H1 (cell line): ENCODE measurements around the gene GRAMD1B. TPM values are rescaled to one million over a fixed set of nuclear protein-coding genes. Genes with fewer than 3 reads are reported as not detected.

Experiments used
- CTCF ChIA-PET: fragments of 300-600 bp; sonication (Branson Sonifier 250); formaldehyde crosslinking; loops from one replicate; lab custom pipeline; 2021; ENCODE audit not compliant: partially characterized antibody; lab: Charles Lee
- POLR2A ChIA-PET: fragments of 300-600 bp; sonication (Branson Sonifier 250); formaldehyde crosslinking; loops from one replicate; lab custom pipeline; 2021; ENCODE audit warnings: inconsistent platforms; ENCODE audit not compliant: partially characterized antibody; lab: Charles Lee
- DNase-seq, 2 experiments: peaks; one replicate each; pipeline versions ENCODE4 v3.0.0 to v3.0.0-alpha.2; 2010 to 2022; ENCODE audit warnings: low spot score in 2 of 2, low read depth in 1 of 2, mixed read lengths in 1 of 2
- FAIRE-seq: peaks from 2 replicates; lab custom pipeline; 2011; peaks lifted over from hg19 to GRCh38; lab: Jason Lieb, UNC
- H2AFZ ChIP-seq: 2 replicates; pipeline ENCODE4 v1.8.1; 2012; ENCODE audit warnings: low read length, inconsistent platforms
- H2AK5ac ChIP-seq: 2 replicates; pipeline ENCODE4 v1.6.1; 2013; ENCODE audit warnings: low read depth, low read length
- H2BK120ac ChIP-seq: replicated peaks from 2 replicates; pipeline ENCODE3; 2013; ENCODE audit warnings: low read depth, low read length, inconsistent platforms
- H2BK12ac ChIP-seq: 2 replicates; pipeline ENCODE4 v1.6.1; 2013; ENCODE audit warnings: low read depth, low read length
- H2BK15ac ChIP-seq: 2 replicates; pipeline ENCODE4 v1.6.1; 2013; ENCODE audit warnings: low read length
- H2BK20ac ChIP-seq: 2 replicates; pipeline ENCODE4 v1.6.1; 2013; ENCODE audit warnings: low read length
- H2BK5ac ChIP-seq: 2 replicates; pipeline ENCODE4 v1.6.1; 2013; ENCODE audit warnings: low read depth, low read length
- H3K14ac ChIP-seq: 2 replicates; pipeline ENCODE4 v1.6.1; 2013; ENCODE audit warnings: inconsistent platforms; ENCODE audit not compliant: insufficient read length
- H3K18ac ChIP-seq: 2 replicates; pipeline ENCODE4 v1.6.1; 2013; ENCODE audit warnings: low read length; ENCODE audit errors: extremely low read depth
- H3K23ac ChIP-seq: 2 replicates; pipeline ENCODE4 v1.6.1; 2013; ENCODE audit warnings: inconsistent platforms; ENCODE audit not compliant: insufficient read length
- H3K23me2 ChIP-seq: 2 replicates; pipeline ENCODE4 v1.6.1; 2013; ENCODE audit warnings: low read depth, low read length
- H3K27ac ChIP-seq: 2 replicates; pipeline ENCODE4 v1.6.1; 2011; ENCODE audit warnings: low read depth, low read length, inconsistent platforms
- H3K27me3 ChIP-seq, 4 experiments: replicated peaks in 1 of 4; 1 replicate in 1 of 4; 2 replicates in 3 of 4; pipeline versions ENCODE4 v1.6.1 to v1.8.1; 2011 to 2013; ENCODE audit warnings: low read length in 3 of 4, mild to moderate bottlenecking in 3 of 4, inconsistent platforms in 2 of 4, mixed read lengths in 2 of 4, moderate library complexity in 1 of 4; ENCODE audit not compliant: control insufficient read depth in 3 of 4, insufficient read depth in 3 of 4; ENCODE audit errors: extremely low read depth in 1 of 4
- H3K36me3 ChIP-seq, 4 experiments: 2 replicates each; pipeline versions ENCODE4 v1.6.1 to v1.8.1; 2011 to 2013; ENCODE audit warnings: mild to moderate bottlenecking in 4 of 4, low read length in 3 of 4, moderate library complexity in 2 of 4, control low read depth in 1 of 4, inconsistent platforms in 1 of 4; ENCODE audit not compliant: insufficient read depth in 4 of 4, control insufficient read depth in 2 of 4
- H3K4ac ChIP-seq: replicated peaks from 2 replicates; pipeline ENCODE3; 2013; ENCODE audit warnings: low read length, low read depth, mixed read lengths, inconsistent platforms; ENCODE audit not compliant: insufficient read length
- H3K4me1 ChIP-seq, 4 experiments: replicated peaks in 1 of 4; 1 replicate in 1 of 4; 2 replicates in 3 of 4; pipeline versions ENCODE4 v1.6.1 to v1.8.1; 2011 to 2013; ENCODE audit warnings: low read length in 3 of 4, inconsistent platforms in 2 of 4, mixed read lengths in 1 of 4; ENCODE audit not compliant: insufficient read depth in 4 of 4, control insufficient read depth in 3 of 4
- H3K4me2 ChIP-seq, 2 experiments: 2 replicates each; pipeline versions ENCODE4 v1.6.1 to v1.8.1; 2011 to 2013; ENCODE audit warnings: low read depth in 2 of 2, low read length in 2 of 2, control low read depth in 1 of 2, inconsistent platforms in 1 of 2, mild to moderate bottlenecking in 1 of 2; ENCODE audit not compliant: insufficient read depth in 1 of 2
- H3K4me3 ChIP-seq, 4 experiments: fragments of 200-600, 300-600 bp in 1 of 4; sonication (generic), shearing (Covaris generic), sonication (Bioruptor Twin) in 1 of 4; 2 replicates each; pipeline versions ENCODE4 v1.5.1 to v1.8.1; 2011 to 2016; ENCODE audit warnings: low read length in 4 of 4, low read depth in 3 of 4, control low read depth in 2 of 4, inconsistent platforms in 2 of 4, mild to moderate bottlenecking in 2 of 4, mixed read lengths in 1 of 4, moderate library complexity in 1 of 4; ENCODE audit not compliant: insufficient read depth in 2 of 4; ENCODE audit errors: extremely low read depth in 1 of 4
- H3K56ac ChIP-seq: replicated peaks from 2 replicates; pipeline ENCODE3; 2013; ENCODE audit warnings: low read depth, mild to moderate bottlenecking, mixed read lengths, low read length, inconsistent platforms; ENCODE audit not compliant: insufficient read length
- H3K79me1 ChIP-seq: 2 replicates; pipeline ENCODE4 v1.6.1; 2013; ENCODE audit warnings: low read depth, low read length, control low read depth
- H3K79me2 ChIP-seq, 2 experiments: 2 replicates each; pipeline versions ENCODE4 v1.6.1 to v1.8.1; 2012 to 2013; ENCODE audit warnings: low read length in 2 of 2, mild to moderate bottlenecking in 2 of 2, inconsistent platforms in 1 of 2; ENCODE audit not compliant: insufficient read depth in 2 of 2, control insufficient read depth in 1 of 2
- H3K9ac ChIP-seq, 4 experiments: replicated peaks in 1 of 4; 1 replicate in 1 of 4; 2 replicates in 3 of 4; pipeline versions ENCODE4 v1.6.1 to v1.8.1; 2011 to 2013; ENCODE audit warnings: low read depth in 3 of 4, low read length in 3 of 4, control low read depth in 2 of 4, mild to moderate bottlenecking in 2 of 4, moderate library complexity in 2 of 4, inconsistent platforms in 1 of 4; ENCODE audit errors: extremely low read depth in 1 of 4
- H3K9me3 ChIP-seq, 2 experiments: 2 replicates each; pipeline versions ENCODE4 v1.6.1 to v1.8.1; 2012 to 2013; ENCODE audit warnings: mild to moderate bottlenecking in 2 of 2, moderate library complexity in 2 of 2, control low read depth in 1 of 2, inconsistent platforms in 1 of 2, low read depth in 1 of 2, low read length in 1 of 2, mixed read lengths in 1 of 2; ENCODE audit not compliant: insufficient read depth in 2 of 2
- H4K20me1 ChIP-seq, 2 experiments: replicated peaks in 1 of 2; 2 replicates each; pipeline versions ENCODE3 to v1.8.1; 2011 to 2013; ENCODE audit warnings: inconsistent platforms in 2 of 2, low read length in 2 of 2, mild to moderate bottlenecking in 1 of 2; ENCODE audit not compliant: insufficient read depth in 2 of 2, control insufficient read depth in 1 of 2
- H4K5ac ChIP-seq: 2 replicates; pipeline ENCODE4 v1.6.1; 2013; ENCODE audit warnings: low read length, low read depth, mixed read lengths, inconsistent platforms; ENCODE audit not compliant: insufficient read length
- H4K8ac ChIP-seq: 2 replicates; pipeline ENCODE4 v1.8.0; 2013; ENCODE audit warnings: mild to moderate bottlenecking, moderate library complexity, low read length, inconsistent platforms; ENCODE audit not compliant: insufficient read depth; ENCODE audit errors: extremely low read depth
- H4K91ac ChIP-seq: replicated peaks from 2 replicates; pipeline ENCODE3; 2013; ENCODE audit warnings: low read length, mixed read lengths, inconsistent platforms; ENCODE audit not compliant: insufficient read length
- TBP ChIP-seq: IDR thresholded peaks from 2 replicates; pipeline ENCODE4 v1.6.1; 2011; ENCODE audit warnings: low read depth, low read length, improper control_type of control experiment
- TCF12 ChIP-seq: IDR thresholded peaks from 2 replicates; pipeline ENCODE4 v1.6.1; 2011; ENCODE audit warnings: low read depth, mild to moderate bottlenecking, low read length
- ZNF274 ChIP-seq: IDR thresholded peaks from 2 replicates; pipeline ENCODE4 v1.7.0; 2012; ENCODE audit warnings: low read length, borderline replicate concordance; ENCODE audit errors: extremely low read depth
- WGBS, 2 experiments: shearing (Covaris generic) in 1 of 2; methylation state at CpG; one replicate each; pipeline versions ENCODE4 v1.1.6 to v1.1.7; 2013 to 2015; ENCODE audit warnings: low lambda C conversion rate in 2 of 2, mixed read lengths in 2 of 2, inconsistent platforms in 1 of 2, low coverage in 1 of 2, missing lambda C conversion rate in 1 of 2; ENCODE audit not compliant: insufficient replicate concordance in 2 of 2, insufficient coverage in 1 of 2, insufficient read length in 1 of 2; ENCODE audit errors: extremely low coverage in 1 of 2, missing lambda C conversion rate in 1 of 2; 5-methylcytosine and 5-hydroxymethylcytosine counted together
- polyA plus RNA-seq, 7 experiments: library from polyadenylated mRNA; depleted of rRNA in 3 of 7; stranded (reverse) in 5 of 7; unstranded in 2 of 7; fragments of >200 nt in 5 of 7; fragments of 200-250 nt in 2 of 7; gene quantifications; 1 replicate in 5 of 7; 2 replicates in 1 of 7; 4 replicates in 1 of 7; pipeline versions ENCODE4 v1.2.1 to v1.2.3, GENCODE V29; 2011 to 2013; ENCODE audit warnings: missing spikeins in 2 of 7, mixed read lengths in 2 of 7
- total RNA-seq: library from RNA; stranded (reverse); fragmentation: NEBNext Ultra II Directional; extraction: Animal tissue kit (Norgen Biotek cat#: 25700); gene quantifications from 2 replicates; pipeline ENCODE4 v1.2.1, GENCODE V29; 2021
- TF ChIP-seq, protein P1 (sequence below): IDR thresholded peaks from 2 replicates; pipeline ENCODE4 v1.6.1; 2011; ENCODE audit warnings: low read length, improper control_type of control experiment

Gene GRAMD1B
- total and polyA plus RNA-seq, 2 of the 8 experiments (the other 6 are each of a cell fraction or from before 2014, with no cell fraction given): 10.1 to 21.2 TPM

DNA sequence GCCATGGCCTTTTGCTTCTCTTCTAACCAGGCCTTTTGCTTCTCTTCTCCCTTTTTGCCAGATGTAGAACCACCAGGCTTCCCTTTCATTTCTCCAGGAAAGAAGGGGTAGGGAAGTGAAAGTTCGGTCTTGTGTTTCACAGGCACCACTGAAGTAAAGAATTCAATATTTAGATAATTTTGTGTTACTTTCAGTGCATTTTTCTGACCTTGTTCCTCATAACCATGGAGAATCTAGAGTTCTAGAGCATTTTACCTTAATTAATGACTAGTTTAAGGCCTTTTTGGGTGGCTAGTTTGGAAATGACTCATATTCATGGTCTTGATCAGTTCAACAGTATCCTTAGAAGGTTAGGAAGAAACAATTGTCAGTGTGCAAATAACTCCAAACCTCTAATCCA, 22.7 kb downstream of the GRAMD1B start:
- Histone ChIP-seq H3K4ac (no peak overlapping the region), H2BK12ac (no peak overlapping the region), H3K27me3 (no peaks in the 10 kb centered on the region), H4K20me1 (no peaks in the 10 kb centered on the region), H4K91ac (no peak overlapping the region), H2BK20ac (no peak overlapping the region), H3K9ac (no peak overlapping the region), H3K9me3 (no peaks in the 10 kb centered on the region), H3K79me2 (no peaks in the 10 kb centered on the region), H3K23me2 (no peaks in the 10 kb centered on the region), H3K4me2 (no peak overlapping the region), H3K79me1 (no peaks in the 10 kb centered on the region), H2BK5ac (no peak overlapping the region), H4K5ac (no peak overlapping the region), H3K23ac (no peak overlapping the region), H3K36me3 (no peaks in the 10 kb centered on the region), H3K27ac (no peak overlapping the region), H2AK5ac (no peak overlapping the region), H3K56ac (no peak overlapping the region), H3K4me3 (no peak overlapping the region), H4K8ac (no peak overlapping the region), H3K18ac (no peak overlapping the region), H2BK15ac (no peak overlapping the region), H3K4me1 (peaks cover 0 to 7% (median 5%) of the 10 kb centered on the region in 4 experiments; a peak in 3 of 7 replicates), H2AFZ (no peak overlapping the region), H3K14ac (no peak overlapping the region), H2BK120ac (no peak overlapping the region)
- WGBS, 2 experiments: 82% methylated on average over 1 of the region's 1 CpG; no CpG with 5 or more reads in 1 of the 2 experiments
- TF ChIP-seq TBP: no peak
- TF ChIP-seq, protein P1, sequence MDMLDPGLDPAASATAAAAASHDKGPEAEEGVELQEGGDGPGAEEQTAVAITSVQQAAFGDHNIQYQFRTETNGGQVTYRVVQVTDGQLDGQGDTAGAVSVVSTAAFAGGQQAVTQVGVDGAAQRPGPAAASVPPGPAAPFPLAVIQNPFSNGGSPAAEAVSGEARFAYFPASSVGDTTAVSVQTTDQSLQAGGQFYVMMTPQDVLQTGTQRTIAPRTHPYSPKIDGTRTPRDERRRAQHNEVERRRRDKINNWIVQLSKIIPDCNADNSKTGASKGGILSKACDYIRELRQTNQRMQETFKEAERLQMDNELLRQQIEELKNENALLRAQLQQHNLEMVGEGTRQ: no peak
- TF ChIP-seq TCF12: no peak
- TF ChIP-seq ZNF274: no peak
- FAIRE-seq (no peak), DNase-seq (no peak)
- CTCF ChIA-PET: interaction anchor here (1.3 to 1.5 kb wide), 2 partner anchors 15 to 22 kb away, joined by 3 to 4 read pairs; no protein-coding TSS in a partner anchor
- POLR2A ChIA-PET: no interaction called here
